NCI-H1930 (cell line): ENCODE measurements around the gene HGD.
"Not testable (repeated sequence)": the region's sequence is repeated elsewhere in the genome, so short reads cannot be mapped to it uniquely, and the experiment has no call there.

Source experiments
- DNase-seq, 2 experiments: peaks; one replicate each; lab custom pipeline; 2025; lab: John Stamatoyannopoulos, UW

HGD gene

GRCh38 chr3:120682095-120682681, at the start of gene HGD:
Gene HGD, minus strand, starts transcription at chr3:120682239. Its CDS starts 128 bp downstream, at chr3:120682111.
- DNase-seq, result no peak

GRCh38 chr3:120730576-120731542, 48.8 kb upstream of the HGD start:
- no peak for DNase-seq

GRCh38 chr3:120726791-120727190, 44.8 kb upstream of the HGD start:
- DNase-seq, result no peak

GRCh38 chr3:120719167-120719834, 37.3 kb upstream of the HGD start:
- not testable (repeated sequence) for DNase-seq

- DNase-seq, result no peak
Observed at GRCh38 chr3:120713262-120713661, 31.2 kb upstream of the HGD start.

GRCh38 chr3:120710369-120710768, 28.3 kb upstream of the HGD start:
- no peak for DNase-seq

GRCh38 chr3:120708408-120708807, 26.4 kb upstream of the HGD start:
- DNase-seq, result no peak

- no peak for DNase-seq
Observed at GRCh38 chr3:120706950-120707349, 24.9 kb upstream of the HGD start.

GRCh38 chr3:120705884-120706582, 24.0 kb upstream of the HGD start:
- no peak for DNase-seq

- no peak for DNase-seq
Observed at GRCh38 chr3:120699333-120699732, 17.3 kb upstream of the HGD start.

GRCh38 chr3:120693439-120694171, 11.6 kb upstream of the HGD start:
- peak in 1 of 2 experiments; percentile 78 for DNase-seq

GRCh38 chr3:120689395-120689794, 7.4 kb upstream of the HGD start:
- DNase-seq, result peak in 1 of 2 experiments; percentile 39

GRCh38 chr3:120688121-120688520, 6.1 kb upstream of the HGD start:
- no peak for DNase-seq

- no peak for DNase-seq
Observed at GRCh38 chr3:120685411-120685810, 3.4 kb upstream of the HGD start.

- no peak for DNase-seq
Observed at GRCh38 chr3:120684896-120685295, 2.9 kb upstream of the HGD start.

- DNase-seq, result no peak
Observed at GRCh38 chr3:120683671-120684301, 1.7 kb upstream of the HGD start.

- no peak for DNase-seq
Observed at GRCh38 chr3:120683213-120683612, 1.2 kb upstream of the HGD start.

- DNase-seq, result no peak
Observed at GRCh38 chr3:120681506-120682038, 467 bp downstream of the HGD start.

- DNase-seq, result no peak
Observed at GRCh38 chr3:120681018-120681417, 1.0 kb downstream of the HGD start.

- no peak for DNase-seq
Observed at GRCh38 chr3:120680193-120680894, 1.7 kb downstream of the HGD start.
